GM18511 (cell line): ENCODE results near the gene BRD1.
"Not testable (repeated sequence)": the region's sequence is repeated elsewhere in the genome, so short reads cannot be mapped to it uniquely, and the experiment has no call there.

Experiments
- ATAC-seq: cut with Tn5 transposase; IDR thresholded peaks from one replicate; pipeline ENCODE4 v1.9.1; 2021; ENCODE audit warnings: mild to moderate bottlenecking, moderate library complexity; ENCODE audit not compliant: unreplicated experiment

Gene BRD1

GRCh38 chr22:49827271-49827852 lies 311 bp downstream of the BRD1 start:
- ATAC-seq: peak; percentile 17

GRCh38 chr22:49826603-49827270 lies 936 bp downstream of the BRD1 start:
- peak; percentile 14 for ATAC-seq

- ATAC-seq: no peak
These were observed 1.6 kb downstream of the BRD1 start for GRCh38 chr22:49825944-49826602.

GRCh38 chr22:49825436-49825835 lies 2.2 kb downstream of the BRD1 start:
- no peak for ATAC-seq

GRCh38 chr22:49824936-49825335 lies 2.7 kb downstream of the BRD1 start:
- no peak for ATAC-seq

GRCh38 chr22:49824185-49824925 lies 3.3 kb downstream of the BRD1 start:
- no peak for ATAC-seq

- no peak for ATAC-seq
These were observed 4.2 kb downstream of the BRD1 start for GRCh38 chr22:49823289-49824045.

GRCh38 chr22:49821741-49822140 lies 5.9 kb downstream of the BRD1 start:
- ATAC-seq: not testable (repeated sequence)

GRCh38 chr22:49820984-49821383 lies 6.7 kb downstream of the BRD1 start:
- ATAC-seq: no peak

- no peak for ATAC-seq
These were observed 10.3 kb downstream of the BRD1 start for GRCh38 chr22:49817359-49817758.

- no peak for ATAC-seq
These were observed 12.0 kb downstream of the BRD1 start for GRCh38 chr22:49815641-49816091.

- ATAC-seq: no peak
These were observed 12.8 kb downstream of the BRD1 start for GRCh38 chr22:49814856-49815255.

- ATAC-seq: no peak
These were observed 13.4 kb downstream of the BRD1 start for GRCh38 chr22:49814164-49814686.

- ATAC-seq: no peak
These were observed 14.8 kb downstream of the BRD1 start for GRCh38 chr22:49812838-49813237.

- no peak for ATAC-seq
These were observed 16.5 kb downstream of the BRD1 start for GRCh38 chr22:49811020-49811791.

- no peak for ATAC-seq
These were observed 17.2 kb downstream of the BRD1 start for GRCh38 chr22:49810363-49811019.

GRCh38 chr22:49807780-49808708 lies 19.6 kb downstream of the BRD1 start:
- ATAC-seq: no peak

- ATAC-seq: no peak
These were observed 20.5 kb downstream of the BRD1 start for GRCh38 chr22:49807129-49807528.
